A549 (cell line): ENCODE results near the gene SPC24. TPM values are rescaled to one million over a fixed set of nuclear protein-coding genes. Genes with fewer than 3 reads are reported as not detected.

Experiments
- ATAC-seq, 2 experiments: fragments of 200-7000 bp in 1 of 2; fragments of >200 bp in 1 of 2; cut with Nextera tagmentation in 1 of 2; cut with Tn5 transposase in 1 of 2; 3 replicates each; pipeline versions ENCODE4 v1.8.0 to v1.9.1; 2018 to 2020; ENCODE audit warnings: mild to moderate bottlenecking in 1 of 2, moderate library complexity in 1 of 2
- CTCF ChIA-PET: fragments of 300-600 bp; sonication (Branson Sonifier 250); formaldehyde crosslinking; extraction: SDS; loops from one replicate; lab custom pipeline; 2021; ENCODE audit warnings: antibody characterized with exemption, inconsistent platforms; lab: Yijun Ruan, JAX
- POLR2A ChIA-PET: fragments of 350-600 bp; formaldehyde crosslinking; extraction: SDS; loops from one replicate; lab custom pipeline; 2021; ENCODE audit warnings: antibody characterized with exemption, inconsistent platforms; lab: Yijun Ruan, JAX
- DNase-seq, 2 experiments: peaks; one replicate each; pipeline versions ENCODE4 v3.0.0 to v3.0.0-alpha.2; 2011 to 2016; ENCODE audit warnings: low read depth in 1 of 2, low spot score in 1 of 2
- FAIRE-seq: peaks from 2 replicates; lab custom pipeline; 2011; peaks lifted over from hg19 to GRCh38; lab: Jason Lieb, UNC
- H3K27ac ChIP-seq, 2 experiments: fragments of >200 bp; sonication (Bioruptor Twin); formaldehyde crosslinking; 3 replicates each; pipeline ENCODE4 v1.5.1; 2016 to 2017
- H3K4me1 ChIP-seq: fragments of >200 bp; sonication (Bioruptor Twin); formaldehyde crosslinking; 3 replicates; pipeline ENCODE4 v1.6.1; 2016
- H3K4me2 ChIP-seq: fragments of >200 bp; sonication (Bioruptor Twin); formaldehyde crosslinking; 3 replicates; pipeline ENCODE4 v1.6.1; 2016
- H3K4me3 ChIP-seq: fragments of >200 bp; sonication (Bioruptor Twin); formaldehyde crosslinking; 3 replicates; pipeline ENCODE4 v1.5.1; 2016
- H3K9me3 ChIP-seq: fragments of >200 bp; sonication (Bioruptor Twin); formaldehyde crosslinking; 3 replicates; pipeline ENCODE4 v1.6.1; 2016
- BCL3 ChIP-seq: fragments of >200 bp; sonication (Bioruptor Twin); formaldehyde crosslinking; IDR thresholded peaks from 3 replicates; pipeline ENCODE4 v1.6.1; 2016
- BHLHE40 ChIP-seq: IDR thresholded peaks from 2 replicates; pipeline ENCODE4 v1.6.1; 2012; ENCODE audit warnings: low read depth, low read length, inconsistent platforms
- CBX2 ChIP-seq: fragments of 200-600 bp; sonication (generic); IDR thresholded peaks from 2 replicates; pipeline ENCODE4 v1.6.1; 2016; ENCODE audit warnings: low read depth, mild to moderate bottlenecking, borderline replicate concordance
- CEBPB ChIP-seq, 2 experiments: fragments of >200 bp in 1 of 2; sonication (Bioruptor Twin) in 1 of 2; formaldehyde crosslinking in 1 of 2; IDR thresholded peaks; 2 replicates each; pipeline ENCODE4 v1.6.1; 2012 to 2016
- E2F6 ChIP-seq: IDR thresholded peaks from 2 replicates; pipeline ENCODE4 v1.6.1; 2012; ENCODE audit warnings: low read depth, borderline replicate concordance
- EP300 ChIP-seq, 2 experiments: fragments of >200 bp; sonication (Bioruptor Twin); formaldehyde crosslinking; IDR thresholded peaks; 2 replicates in 1 of 2; 3 replicates in 1 of 2; pipeline ENCODE4 v1.6.1; 2016 to 2017
- FOSB ChIP-seq: fragments of 250-450 bp; sonication (Bioruptor Pico); IDR thresholded peaks from 2 replicates; pipeline ENCODE4 v1.5.0; 2020; ENCODE audit warnings: mild to moderate bottlenecking, moderate library complexity
- FOSL2 ChIP-seq, 2 experiments: fragments of 450-650 bp in 1 of 2; fragments of >200 bp in 1 of 2; sonication (Bioruptor Twin) in 1 of 2; formaldehyde crosslinking; IDR thresholded peaks; 2 replicates each; pipeline versions ENCODE4 v1.5.0 to v1.6.1; 2016 to 2020; ENCODE audit warnings: mild to moderate bottlenecking in 1 of 2, moderate library complexity in 1 of 2
- FOXS1 ChIP-seq: fragments of 250-450 bp; sonication (Bioruptor Pico); IDR thresholded peaks from 2 replicates; pipeline ENCODE4 v1.5.0; 2020; ENCODE audit warnings: mild to moderate bottlenecking, moderate library complexity
- GATA3 ChIP-seq: IDR thresholded peaks from 2 replicates; pipeline ENCODE4 v1.6.1; 2012; ENCODE audit warnings: borderline replicate concordance
- HOXB13 ChIP-seq: fragments of 250-450 bp; sonication (Bioruptor Pico); IDR thresholded peaks from 2 replicates; pipeline ENCODE4 v1.5.0; 2020; ENCODE audit warnings: low read depth, mild to moderate bottlenecking, moderate library complexity
- HOXB5 ChIP-seq: fragments of 250-450 bp; sonication (Bioruptor Pico); IDR thresholded peaks from 2 replicates; pipeline ENCODE4 v1.5.0; 2020; ENCODE audit warnings: mild to moderate bottlenecking, moderate library complexity
- JUNB ChIP-seq: fragments of >200 bp; sonication (Bioruptor Twin); formaldehyde crosslinking; IDR thresholded peaks from 2 replicates; pipeline ENCODE4 v1.6.1; 2016
- KDM1A ChIP-seq: fragments of 200-600 bp; sonication (generic); IDR thresholded peaks from 2 replicates; pipeline ENCODE4 v1.6.1; 2016; ENCODE audit warnings: low read depth, mild to moderate bottlenecking
- MAFK ChIP-seq: fragments of 450-650 bp; IDR thresholded peaks from 2 replicates; pipeline ENCODE4 v1.6.1; 2014; ENCODE audit not compliant: partially characterized antibody
- MYC ChIP-seq: IDR thresholded peaks from 2 replicates; pipeline ENCODE4 v1.6.1; 2012; ENCODE audit warnings: mild to moderate bottlenecking, inconsistent platforms, low read length, improper control_type of control experiment, borderline replicate concordance
- NFE2L2 ChIP-seq: fragments of 150-350 bp; conservative IDR thresholded peaks from 2 replicates; pipeline ENCODE4 v1.6.1; 2014; ENCODE audit warnings: low read length
- NPAS2 ChIP-seq: fragments of 250-450 bp; sonication (Bioruptor Pico); IDR thresholded peaks from 2 replicates; pipeline ENCODE4 v1.8.0; 2022; ENCODE audit warnings: mild to moderate bottlenecking, moderate library complexity, borderline replicate concordance
- PBX3 ChIP-seq: IDR thresholded peaks from 2 replicates; pipeline ENCODE4 v1.6.1; 2012
- RARB ChIP-seq: fragments of 250-450 bp; sonication (Bioruptor Pico); IDR thresholded peaks from 2 replicates; pipeline ENCODE4 v1.8.0; 2021; ENCODE audit warnings: mild to moderate bottlenecking, moderate library complexity
- RFX5 ChIP-seq: fragments of 450-650 bp; IDR thresholded peaks from 2 replicates; pipeline ENCODE4 v1.7.1; 2014; ENCODE audit warnings: antibody characterized with exemption, mild to moderate bottlenecking, moderate library complexity
- SMC3 ChIP-seq: fragments of >200 bp; sonication (Bioruptor Twin); formaldehyde crosslinking; IDR thresholded peaks from 3 replicates; pipeline ENCODE4 v1.6.1; 2018; ENCODE audit warnings: inconsistent platforms
- SREBF2 ChIP-seq: fragments of 450-650 bp; IDR thresholded peaks from 2 replicates; pipeline ENCODE4 v1.6.1; 2014; ENCODE audit warnings: mild to moderate bottlenecking, moderate library complexity
- USF2 ChIP-seq: fragments of 450-650 bp; IDR thresholded peaks from 2 replicates; pipeline ENCODE4 v1.6.1; 2014; ENCODE audit warnings: antibody characterized with exemption
- ZC3H11A ChIP-seq: fragments of 450-650 bp; IDR thresholded peaks from 2 replicates; pipeline ENCODE4 v1.6.1; 2014; ENCODE audit warnings: antibody characterized with exemption, mild to moderate bottlenecking
- ZNF302 ChIP-seq: fragments of 250-450 bp; sonication (Bioruptor Pico); IDR thresholded peaks from 2 replicates; pipeline ENCODE4 v1.9.0; 2021; ENCODE audit warnings: inconsistent platforms, mild to moderate bottlenecking, moderate library complexity
- WGBS: methylation state at CpG from one replicate; pipeline ENCODE4 v1.1.6; 2017; ENCODE audit errors: missing lambda C conversion rate; 5-methylcytosine and 5-hydroxymethylcytosine counted together
- polyA plus RNA-seq, 4 experiments: library from polyadenylated mRNA; depleted of rRNA in 3 of 4; stranded (reverse); fragments of >200 nt; fragmentation: RNase III in 1 of 4; extraction: RNeasy Plus Mini Kit Qiagen cat#74134 plus additional on column Dnase treatment in 1 of 4; gene quantifications; 2 replicates in 3 of 4; 3 replicates in 1 of 4; pipeline ENCODE4 v1.2.3, GENCODE V29; 2011 to 2017
- TF ChIP-seq, protein P1 (sequence below): fragments of 250-450 bp; sonication (Bioruptor Pico); IDR thresholded peaks from 2 replicates; pipeline ENCODE4 v1.5.0; 2020; ENCODE audit warnings: low read depth, mild to moderate bottlenecking, moderate library complexity

The SPC24 gene
- polyA plus RNA-seq, 2 of the 4 experiments (the other 2 are of a cell fraction): 16.5 to 22.2 TPM

- ChIA-PET CTCF (interaction anchor here (1.3 kb wide), 1 partner anchor 36 kb away, joined by 4 read pairs; no protein-coding TSS in a partner anchor), POLR2A (no interaction called here)
- Histone ChIP-seq H3K4me3 (no peak overlapping the region), H3K4me2 (no peak overlapping the region), H3K4me1 (peaks cover 4% of the 10 kb centered on the region; the same call in 1 of the 3 replicates), H3K27ac (no peak overlapping the region), H3K9me3 (no peaks in the 10 kb centered on the region)
- DNase-seq (no peak), ATAC-seq (no peak), FAIRE-seq (no peak)
- WGBS: 75% methylated on average over 6 of the region's 8 CpGs
- no peak for TF ChIP-seq PBX3
- TF ChIP-seq SREBF2: no peak
- TF ChIP-seq JUNB: no peak
- no peak for TF ChIP-seq NPAS2 (CRISPR knock-in tag)
- no peak for TF ChIP-seq HOXB13
- TF ChIP-seq MYC: no peak
- no peak for TF ChIP-seq ZNF302 (CRISPR knock-in tag)
- no peak for TF ChIP-seq RFX5
- no peak for TF ChIP-seq RARB (CRISPR knock-in tag)
- TF ChIP-seq, protein P1, sequence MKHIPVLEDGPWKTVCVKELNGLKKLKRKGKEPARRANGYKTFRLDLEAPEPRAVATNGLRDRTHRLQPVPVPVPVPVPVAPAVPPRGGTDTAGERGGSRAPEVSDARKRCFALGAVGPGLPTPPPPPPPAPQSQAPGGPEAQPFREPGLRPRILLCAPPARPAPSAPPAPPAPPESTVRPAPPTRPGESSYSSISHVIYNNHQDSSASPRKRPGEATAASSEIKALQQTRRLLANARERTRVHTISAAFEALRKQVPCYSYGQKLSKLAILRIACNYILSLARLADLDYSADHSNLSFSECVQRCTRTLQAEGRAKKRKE (CRISPR knock-in tag): no peak
- TF ChIP-seq ZC3H11A: no peak
- TF ChIP-seq HOXB5 (CRISPR knock-in tag): no peak
- TF ChIP-seq E2F6: no peak
These were observed 18.1 kb upstream of the SPC24 start for GRCh38 chr19:11173516-11174155.

DNA sequence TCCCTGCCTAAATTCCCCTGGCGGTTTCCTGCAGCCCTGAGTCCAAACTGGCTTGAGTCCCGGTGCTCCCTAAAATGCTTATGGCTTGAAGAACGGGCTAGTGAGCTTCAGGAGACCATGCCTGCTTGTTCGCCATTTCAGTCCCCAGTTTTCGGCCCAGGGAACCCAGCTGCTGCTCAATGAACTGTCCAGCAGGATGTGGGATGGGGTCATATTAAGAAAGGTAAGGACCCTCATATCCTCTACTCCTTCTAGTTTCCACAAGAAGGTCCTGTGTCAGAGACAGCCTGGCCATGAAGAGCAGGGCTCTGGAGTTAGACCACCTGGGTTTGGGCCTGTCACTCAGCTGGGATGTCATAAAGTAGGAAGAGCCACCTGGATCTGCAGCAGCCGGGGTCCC lies 17.0 kb upstream of the SPC24 start:
- FAIRE-seq (no peak), ATAC-seq (no peak), DNase-seq (no peak)
- WGBS: 93% methylated on average over 5 of the region's 6 CpGs
- no peak for TF ChIP-seq CEBPB (IDR thresholded peaks at IDR 0.05)
- TF ChIP-seq BCL3: no peak
- TF ChIP-seq BHLHE40: no peak
- TF ChIP-seq SREBF2: no peak
- TF ChIP-seq RFX5: no peak
- TF ChIP-seq GATA3: no peak
- no peak for TF ChIP-seq NFE2L2
- TF ChIP-seq ZNF302 (CRISPR knock-in tag): no peak
- no peak for TF ChIP-seq USF2
- TF ChIP-seq FOSB: no peak
- TF ChIP-seq MAFK: no peak
- TF ChIP-seq KDM1A: no peak
- TF ChIP-seq JUNB: no peak
- no peak for TF ChIP-seq EP300 (IDR thresholded peaks at IDR 0.05)
- TF ChIP-seq CBX2: no peak
- no peak for TF ChIP-seq SMC3
- TF ChIP-seq FOSL2 (IDR thresholded peaks at IDR 0.05): no peak
- TF ChIP-seq FOSL2 (CRISPR knock-in tag; IDR thresholded peaks at IDR 0.05): no peak
- TF ChIP-seq FOXS1 (CRISPR knock-in tag): no peak
- ChIA-PET POLR2A (no interaction called here), CTCF (interaction anchor here (0.9 to 1.7 kb wide), 2 partner anchors 18 to 35 kb away, joined by 4 read pairs; no protein-coding TSS in a partner anchor)
- H3K27ac ChIP-seq: no peak overlapping the region
- peaks cover 10% of the 10 kb centered on the region; the same call in 2 of the 3 replicates for H3K4me1 ChIP-seq
- no peak overlapping the region for H3K4me3 ChIP-seq
- H3K4me2 ChIP-seq: no peak overlapping the region
- no peaks in the 10 kb centered on the region for H3K9me3 ChIP-seq
